ENCODE measurements around the gene IL32.
"Not testable (repeated sequence)": the region's sequence is repeated elsewhere in the genome, so short reads cannot be mapped to it uniquely, and the experiment has no call there.

The IL32 gene

DNA sequence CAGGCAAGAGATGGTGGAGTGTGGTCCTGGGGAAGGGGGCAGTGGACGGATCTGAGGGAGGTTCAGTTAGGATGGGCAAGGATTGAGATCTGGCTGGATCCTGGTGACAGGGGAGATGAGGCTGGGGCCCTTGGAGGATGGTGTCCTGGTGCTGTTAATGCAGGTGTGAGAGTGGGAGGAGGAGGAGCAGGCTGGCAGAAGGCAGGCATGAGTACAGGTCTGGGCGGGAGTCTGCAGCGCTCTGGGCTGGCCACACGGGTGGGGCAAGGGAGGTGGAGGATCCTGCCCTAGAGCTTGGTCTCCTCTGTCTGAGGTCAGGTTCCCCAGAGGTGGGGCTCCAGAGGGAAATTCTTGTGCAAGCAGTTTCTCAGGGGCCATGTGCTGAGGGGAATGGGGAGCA lies 6.7 kb downstream of the IL32 start:
- not testable (repeated sequence) for DNase-seq

DNA sequence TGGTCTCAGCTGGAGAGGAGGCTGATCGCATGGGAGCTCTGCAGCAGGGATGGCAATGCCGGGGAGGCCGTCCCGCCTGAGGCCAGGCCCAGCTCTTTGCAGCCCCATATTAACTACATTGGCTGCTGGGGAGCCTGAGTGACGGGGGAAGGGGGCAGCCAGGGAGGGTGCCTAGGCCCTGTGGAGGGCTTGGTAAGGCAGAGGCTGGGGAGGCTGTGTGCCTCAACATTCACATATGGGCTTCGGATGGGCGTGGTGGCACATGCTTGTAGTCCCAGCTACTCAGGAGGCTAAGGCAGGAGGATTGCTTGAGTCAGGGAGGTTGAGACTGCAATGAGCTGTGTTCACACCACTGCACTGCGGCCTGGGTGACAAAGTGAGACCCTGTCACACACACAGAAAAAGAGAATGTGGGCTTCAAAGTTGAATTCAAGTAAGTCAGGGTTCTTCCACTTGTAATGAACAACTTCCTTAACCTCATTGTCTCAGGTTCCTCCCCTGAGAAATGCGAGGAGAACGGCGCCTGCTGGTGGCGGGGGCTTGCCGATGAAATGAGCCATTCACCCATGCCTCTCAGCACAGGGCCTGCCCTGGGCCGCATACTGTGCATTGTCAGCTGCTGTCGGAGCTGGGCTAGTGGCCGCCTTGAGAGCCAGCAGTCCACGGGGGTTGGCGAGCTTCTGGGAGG lies 7.3 kb downstream of the IL32 start:
- not testable (repeated sequence) for DNase-seq

DNA sequence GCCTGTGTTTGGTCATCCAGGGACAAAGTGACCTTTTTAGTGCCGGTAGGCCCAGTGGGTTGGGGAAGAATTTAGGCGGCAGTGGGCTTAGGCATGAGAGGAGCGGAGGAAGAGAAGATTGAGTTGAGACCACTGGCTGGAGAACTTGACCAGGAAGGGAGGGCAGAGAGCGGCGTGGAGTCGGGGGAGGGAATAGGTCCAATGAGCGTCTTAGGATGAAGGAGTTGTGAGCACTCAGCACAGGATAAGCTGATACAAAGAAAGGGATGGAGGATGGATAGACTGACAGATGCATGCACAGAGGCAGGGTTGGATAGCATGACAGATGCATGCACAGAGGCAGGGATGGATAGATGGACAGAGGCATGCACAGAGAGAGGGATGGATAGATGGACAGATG lies 8.0 kb downstream of the IL32 start:
- DNase-seq, result no peak

DNA sequence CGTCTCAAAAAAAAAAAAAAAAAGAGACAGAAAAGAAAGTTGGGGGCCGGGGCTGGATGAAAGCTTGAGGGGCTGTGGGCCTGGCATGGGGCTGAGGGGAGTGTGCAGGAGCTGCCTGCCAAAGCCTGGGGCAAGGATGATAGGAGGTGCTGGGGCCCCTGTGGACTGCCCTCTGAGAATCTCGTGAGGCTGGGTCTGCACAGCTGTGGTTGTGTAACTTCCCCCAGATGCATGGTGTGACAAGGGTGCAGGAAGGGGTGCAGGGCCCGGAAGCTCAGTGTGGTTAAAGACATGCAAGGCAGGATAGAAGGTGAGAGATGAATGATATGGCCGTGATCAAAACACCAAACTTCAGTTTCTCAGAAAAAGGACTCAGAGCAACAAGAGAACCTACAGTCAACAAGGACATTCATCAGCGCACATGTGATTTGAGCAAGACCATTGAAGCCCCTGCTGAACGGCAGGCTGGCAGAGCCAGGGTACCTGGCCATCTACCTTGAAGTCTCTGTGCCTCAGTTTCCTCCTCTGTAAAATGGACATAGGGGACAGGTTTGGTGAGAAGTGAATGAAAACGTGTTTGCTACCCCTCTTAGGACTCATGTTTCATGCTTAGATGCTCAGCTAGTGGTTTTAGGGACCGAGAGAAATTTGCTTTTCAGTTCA lies 9.6 kb downstream of the IL32 start:
- DNase-seq, result no peak

DNA sequence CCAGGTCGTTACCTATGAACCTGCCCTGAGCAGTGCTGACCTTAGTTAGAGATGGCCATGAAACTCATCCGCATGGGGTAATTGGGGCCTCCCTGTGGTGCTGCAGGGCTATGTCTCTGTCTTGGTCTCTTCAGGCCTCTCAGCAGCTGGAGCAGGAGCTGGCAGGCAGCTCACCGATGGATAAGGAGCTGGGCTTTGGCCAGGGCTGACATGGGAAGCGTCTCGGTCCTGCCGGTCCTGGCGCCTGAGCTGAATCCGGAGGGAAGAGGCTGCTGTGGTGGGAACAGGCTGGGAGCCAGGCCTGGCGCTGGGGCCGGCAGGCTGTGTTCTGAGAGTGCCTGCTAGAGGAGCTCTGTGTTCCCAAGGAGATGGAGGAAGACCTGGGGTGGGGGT lies 10.1 kb downstream of the IL32 start:
- DNase-seq, result no peak

DNA sequence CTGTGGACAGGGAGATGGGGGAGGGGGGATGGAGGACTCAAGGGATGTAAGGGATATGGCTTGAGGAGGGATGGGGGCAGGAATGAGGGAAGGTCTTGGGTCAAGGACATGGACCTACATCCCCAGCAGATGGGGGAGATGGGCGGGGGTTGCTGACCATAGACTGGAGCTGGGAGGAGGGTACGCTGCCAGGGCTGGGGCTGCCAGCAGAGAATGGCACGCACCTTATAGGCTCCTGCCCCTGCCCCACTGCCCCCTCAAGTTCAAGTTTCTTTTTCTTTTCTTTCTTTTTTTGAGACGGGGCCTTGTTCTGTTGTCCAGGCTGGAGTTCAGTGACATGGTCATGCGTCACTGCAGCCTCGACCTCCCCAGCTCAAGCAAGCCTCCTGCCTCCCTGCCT lies 10.5 kb downstream of the IL32 start:
- DNase-seq, result not testable (repeated sequence)

DNA sequence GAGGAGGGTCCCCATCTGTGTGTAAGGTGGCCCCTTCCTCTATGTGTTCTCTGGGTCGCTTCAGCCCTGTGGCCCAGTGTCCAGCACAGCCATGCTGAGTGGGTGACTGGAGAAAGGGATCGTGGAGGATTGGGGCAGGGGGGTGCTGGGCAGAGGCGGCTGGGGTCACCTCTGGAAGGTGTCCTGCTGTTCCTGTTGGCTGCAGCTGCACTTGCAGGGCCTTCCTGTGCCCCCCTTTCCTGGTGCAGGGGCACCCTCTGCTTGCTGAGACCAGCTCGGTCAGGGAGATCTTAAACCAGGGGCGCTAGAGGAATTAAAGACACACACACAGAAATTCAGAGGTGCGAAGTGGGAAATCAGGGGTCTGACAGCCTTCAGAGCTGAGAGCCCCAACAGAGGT lies 11.1 kb downstream of the IL32 start:
- no peak for DNase-seq

DNA sequence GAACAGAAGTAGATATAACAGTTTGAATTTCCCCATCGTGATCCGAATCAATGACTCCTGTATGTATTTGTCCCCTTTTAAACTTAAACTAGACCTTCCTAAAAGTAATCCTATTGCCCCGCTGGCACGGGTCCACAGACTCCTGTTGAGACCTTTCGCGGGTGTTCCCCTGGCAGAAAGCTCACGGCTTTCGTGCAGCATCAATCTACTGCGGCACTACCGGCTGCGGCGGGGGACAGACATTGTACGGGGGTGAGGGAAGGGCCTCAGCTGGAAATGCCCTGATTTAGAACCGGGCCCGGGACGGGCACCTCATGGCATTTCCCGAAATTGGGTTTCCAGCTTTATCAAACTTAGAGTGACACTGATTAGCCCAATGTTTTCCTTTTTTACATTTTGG lies 14.6 kb downstream of the IL32 start:
- DNase-seq, result no peak

DNA sequence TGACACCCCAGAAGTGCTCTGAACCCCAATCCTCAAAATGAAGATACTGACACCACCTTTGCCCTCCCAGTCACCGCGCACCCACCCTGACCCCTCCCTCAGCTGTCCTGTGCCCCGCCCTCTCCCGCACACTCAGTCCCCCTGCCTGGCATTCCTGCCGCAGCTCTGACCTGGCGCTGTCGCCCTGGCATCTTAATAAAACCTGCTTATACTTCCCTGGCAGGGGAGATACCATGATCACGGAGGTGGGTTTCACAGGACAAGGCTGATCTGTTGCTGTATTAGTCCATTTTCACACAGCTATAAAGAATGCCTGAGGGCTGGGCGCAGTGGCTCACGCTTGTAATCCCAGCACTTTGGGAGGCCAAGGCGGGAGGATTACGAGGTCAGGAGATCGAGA lies 16.5 kb downstream of the IL32 start:
- not testable (repeated sequence) for DNase-seq

DNA sequence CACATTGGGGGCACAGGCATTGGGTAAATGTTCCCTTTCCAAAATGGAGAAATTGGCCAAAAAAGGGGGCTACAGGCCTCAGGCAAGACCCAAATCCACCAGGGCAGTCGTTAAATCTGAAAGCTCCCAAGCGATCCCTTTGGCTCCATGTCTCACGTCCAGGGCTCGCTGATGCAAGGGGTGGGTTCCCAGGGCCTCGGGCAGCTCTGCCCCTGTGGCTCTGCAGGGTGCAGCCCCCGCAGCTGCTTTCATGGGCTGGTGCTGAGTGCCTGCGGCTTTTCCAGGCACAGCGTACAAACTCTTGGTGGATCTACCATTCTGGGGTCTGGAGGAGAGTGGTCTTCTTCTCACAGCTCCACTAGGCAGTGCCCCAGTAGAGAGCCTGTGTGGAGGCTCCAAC lies 18.0 kb downstream of the IL32 start:
- DNase-seq, result not testable (repeated sequence)

DNA sequence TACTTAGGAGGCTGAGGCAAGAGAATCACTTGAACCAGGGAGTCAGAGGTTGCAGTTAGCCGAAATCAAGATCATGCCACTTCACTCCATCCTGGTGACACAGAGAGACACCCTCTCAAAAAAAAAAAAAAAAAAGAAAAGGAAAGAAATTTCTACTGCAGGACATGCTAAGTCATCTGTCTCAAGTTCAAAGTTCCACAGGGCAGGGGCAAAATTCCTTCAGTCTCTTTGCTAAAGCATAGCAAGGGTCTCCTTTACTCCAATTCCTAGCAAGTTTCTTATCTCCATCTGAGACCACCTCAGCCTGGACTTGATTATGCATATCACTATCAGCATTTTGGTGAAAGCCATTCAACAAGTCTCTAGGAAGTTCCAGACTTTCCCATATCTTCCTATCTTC lies 19.1 kb downstream of the IL32 start:
- DNase-seq, result no peak

DNA sequence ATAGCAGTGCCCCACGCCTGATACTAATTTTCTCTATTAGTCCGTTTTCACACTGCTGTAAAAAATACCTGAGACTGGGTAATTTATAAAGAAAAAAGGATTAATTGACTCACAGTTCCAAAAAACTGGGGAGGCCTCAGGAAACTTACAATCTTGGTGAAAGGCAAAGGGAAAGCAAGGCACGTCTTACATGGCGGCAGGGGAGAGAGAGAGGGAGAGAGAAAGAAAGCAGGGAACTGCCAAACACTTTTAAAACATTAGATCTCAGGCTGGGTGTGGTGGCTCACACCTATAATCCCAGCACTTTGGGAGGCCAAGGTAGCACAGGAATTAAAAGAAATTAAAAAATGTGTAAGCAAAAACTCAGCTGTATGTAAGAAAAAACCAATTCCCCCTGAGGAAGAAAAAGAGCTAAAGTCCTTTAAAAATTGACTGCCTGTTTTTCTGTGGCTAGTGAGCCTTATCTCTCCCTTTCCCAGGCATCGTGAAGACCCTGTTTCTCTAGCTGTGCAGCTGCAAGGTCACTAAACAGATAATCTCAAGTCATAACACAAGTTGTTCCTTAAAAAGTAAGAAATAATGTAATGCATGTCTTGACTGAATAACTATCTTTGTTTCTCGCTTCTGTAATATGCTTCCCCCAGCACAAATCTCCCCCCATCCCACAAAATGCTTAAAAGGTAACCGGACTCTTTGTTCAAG lies 19.7 kb downstream of the IL32 start:
- DNase-seq, result no peak

DNA sequence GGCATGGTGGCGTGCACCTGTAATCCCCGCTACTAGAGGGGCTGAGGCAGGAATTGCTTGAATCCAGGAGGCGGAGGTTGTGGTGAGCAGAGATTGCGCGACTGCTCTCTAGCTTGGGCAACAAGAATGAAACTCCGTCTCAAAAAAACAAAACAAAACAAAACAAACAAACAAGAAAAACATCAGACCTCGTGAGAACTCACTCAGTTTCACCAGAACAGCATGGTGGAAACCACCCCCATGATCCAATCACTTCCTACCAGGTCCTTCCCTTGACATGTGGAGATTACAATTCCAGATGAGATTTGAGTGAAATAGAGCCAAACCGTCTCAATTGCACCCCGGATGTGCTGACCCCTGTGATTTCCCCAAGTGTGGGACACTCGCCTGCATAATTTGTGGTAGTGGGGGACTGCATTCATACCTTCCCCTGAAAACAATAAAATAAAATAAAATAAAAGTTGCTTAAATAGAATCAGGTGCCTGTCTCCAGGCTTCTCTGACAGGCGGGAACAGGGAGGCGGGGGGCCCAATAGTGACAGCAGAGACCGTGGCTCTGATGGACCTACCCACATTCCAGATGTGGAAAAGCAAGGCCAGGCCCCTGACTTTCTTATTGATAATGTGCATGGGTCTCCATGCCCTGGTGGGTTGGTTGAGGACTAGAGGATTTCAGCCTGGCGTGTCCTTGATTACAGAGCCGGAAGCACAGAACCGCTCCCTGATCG lies 20.6 kb downstream of the IL32 start:
- no peak for DNase-seq

DNA sequence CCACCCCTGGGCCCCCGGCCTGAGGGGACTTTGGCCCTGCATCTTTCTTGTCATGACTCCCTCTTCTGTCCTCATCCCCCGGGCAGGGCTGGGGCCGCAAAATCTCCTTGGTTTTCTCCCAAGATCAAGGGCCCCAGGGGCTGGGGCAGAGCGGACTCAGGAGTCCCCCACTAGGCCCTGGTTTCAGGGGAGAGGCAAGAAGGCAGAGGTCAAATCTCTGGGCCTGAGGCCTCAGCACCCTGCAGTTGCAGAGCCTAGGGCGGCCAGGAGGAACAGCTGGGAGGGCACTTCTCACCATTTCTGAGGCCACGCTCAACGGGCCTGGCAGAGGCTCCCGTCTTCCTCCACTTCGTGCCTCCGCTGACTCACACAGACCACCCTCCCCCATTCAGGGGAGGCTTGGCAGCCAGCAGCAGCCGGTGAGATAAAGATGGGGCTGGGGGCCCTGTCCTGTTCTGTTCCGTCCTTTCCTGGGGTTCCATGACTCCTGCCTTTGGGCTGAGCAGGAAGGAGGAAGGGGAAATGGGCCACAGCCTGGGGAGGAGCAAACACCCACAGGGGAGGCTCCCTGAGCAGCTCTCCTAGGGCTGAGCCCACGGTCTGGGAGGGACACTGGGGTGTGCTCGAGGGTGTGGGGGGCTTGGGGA lies 21.3 kb downstream of the IL32 start:
- DNase-seq, result no peak

DNA sequence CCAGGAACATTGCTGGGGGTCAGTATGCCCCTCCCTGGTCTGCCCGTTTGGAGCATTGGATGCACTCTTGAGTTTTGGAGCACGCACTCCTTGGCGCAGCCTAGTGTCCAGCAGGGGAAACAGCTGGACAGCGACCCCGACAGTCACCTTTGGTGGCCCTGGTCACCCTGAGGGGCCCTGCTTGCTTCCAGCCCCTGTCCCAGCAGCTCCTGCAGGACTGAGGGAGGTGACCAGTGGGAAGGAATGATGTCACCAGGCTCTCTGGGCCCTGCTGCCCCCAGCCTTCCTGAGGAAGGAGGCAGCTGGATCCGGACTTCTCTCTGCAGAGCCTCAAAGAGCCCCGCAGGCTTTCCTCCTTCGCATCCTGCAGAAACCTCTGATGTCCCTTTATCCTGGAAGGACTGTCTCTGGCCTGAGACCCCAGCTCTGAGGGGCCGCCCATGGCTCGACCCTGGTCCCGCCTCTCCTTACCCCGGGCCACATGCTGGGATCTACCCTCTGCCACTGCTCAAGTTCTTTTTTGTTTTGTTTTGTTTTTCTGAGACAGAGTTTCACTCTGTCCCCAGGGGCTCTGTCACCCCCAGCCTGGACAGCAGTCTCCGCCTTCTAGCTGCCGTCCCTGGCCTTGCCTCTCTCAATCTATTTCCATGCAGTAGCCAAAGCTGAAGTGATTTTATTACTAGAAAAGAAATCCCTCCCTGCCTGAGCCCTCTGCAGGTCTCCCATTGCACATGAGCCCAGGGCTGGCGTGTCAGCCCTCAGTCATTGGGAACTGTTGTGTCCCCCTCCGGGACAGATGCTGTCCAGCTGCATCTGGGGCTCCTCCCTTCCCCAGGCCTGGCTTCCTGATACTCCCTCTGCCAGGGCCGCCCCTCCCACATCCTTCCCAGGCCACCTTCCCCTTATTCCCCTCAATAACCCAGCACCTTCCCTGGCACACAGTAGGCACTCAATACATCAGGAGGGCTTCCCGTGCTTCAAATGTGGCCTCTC lies 22.1 kb downstream of the IL32 start:
- DNase-seq, result no peak

DNA sequence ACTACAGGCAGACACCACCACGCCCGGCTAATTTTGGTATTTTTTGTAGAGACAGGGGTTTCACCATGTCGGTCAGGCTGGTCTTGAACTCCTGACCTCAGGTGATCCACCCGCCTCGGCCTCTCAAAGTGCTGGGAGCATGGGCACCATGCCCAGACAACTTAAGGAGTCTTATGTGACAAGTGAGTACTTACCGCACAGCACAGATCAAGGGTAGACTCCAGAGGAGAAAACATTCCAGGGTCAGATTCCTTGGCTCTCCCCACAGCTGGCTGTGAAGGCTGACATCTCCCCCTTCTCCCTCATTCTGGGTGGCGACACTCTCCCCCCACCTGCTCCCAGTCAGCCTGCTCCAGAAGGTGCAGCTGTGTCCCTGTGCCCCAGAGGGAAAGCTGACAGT lies 23.0 kb downstream of the IL32 start:
- DNase-seq, result no peak

DNA sequence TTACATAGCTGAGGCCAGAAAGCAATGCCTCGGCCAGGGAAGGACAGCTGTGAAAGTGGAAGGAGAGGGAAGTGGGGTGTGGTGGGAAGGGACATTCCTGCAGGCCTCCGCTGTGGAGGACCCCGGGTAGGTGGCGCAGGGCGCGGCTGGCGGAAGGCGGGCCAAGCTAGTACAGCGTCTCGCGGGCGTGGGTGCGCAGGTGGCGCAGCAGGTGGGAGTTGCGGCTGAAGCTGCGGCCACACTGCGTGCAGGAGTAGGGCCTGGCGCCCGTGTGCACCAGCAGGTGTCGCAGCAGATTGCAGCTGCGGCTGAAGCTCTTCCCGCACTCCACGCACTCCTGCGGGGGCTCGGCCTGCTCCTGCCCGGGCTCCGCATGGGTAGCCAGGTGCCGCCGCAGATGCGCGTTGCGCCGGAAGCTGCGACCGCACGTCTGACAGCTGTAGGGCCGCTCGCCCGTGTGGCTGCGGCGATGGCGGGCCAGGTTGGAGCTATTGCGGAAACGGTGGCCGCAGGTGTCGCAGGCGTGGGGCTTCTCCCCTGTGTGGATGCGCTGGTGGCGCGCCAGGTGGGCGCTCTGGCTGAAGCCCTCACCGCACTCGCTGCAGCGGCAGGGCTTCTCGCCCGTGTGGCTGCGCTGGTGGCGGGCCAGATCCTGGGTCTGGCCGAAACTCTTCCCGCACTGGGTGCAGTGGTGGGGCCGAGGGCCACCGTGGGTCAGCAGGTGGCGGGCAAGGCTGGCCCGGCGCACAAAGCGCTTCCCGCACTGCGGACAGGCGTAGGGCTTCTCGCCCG lies 23.7 kb downstream of the IL32 start:
- DNase-seq, result no peak

DNA sequence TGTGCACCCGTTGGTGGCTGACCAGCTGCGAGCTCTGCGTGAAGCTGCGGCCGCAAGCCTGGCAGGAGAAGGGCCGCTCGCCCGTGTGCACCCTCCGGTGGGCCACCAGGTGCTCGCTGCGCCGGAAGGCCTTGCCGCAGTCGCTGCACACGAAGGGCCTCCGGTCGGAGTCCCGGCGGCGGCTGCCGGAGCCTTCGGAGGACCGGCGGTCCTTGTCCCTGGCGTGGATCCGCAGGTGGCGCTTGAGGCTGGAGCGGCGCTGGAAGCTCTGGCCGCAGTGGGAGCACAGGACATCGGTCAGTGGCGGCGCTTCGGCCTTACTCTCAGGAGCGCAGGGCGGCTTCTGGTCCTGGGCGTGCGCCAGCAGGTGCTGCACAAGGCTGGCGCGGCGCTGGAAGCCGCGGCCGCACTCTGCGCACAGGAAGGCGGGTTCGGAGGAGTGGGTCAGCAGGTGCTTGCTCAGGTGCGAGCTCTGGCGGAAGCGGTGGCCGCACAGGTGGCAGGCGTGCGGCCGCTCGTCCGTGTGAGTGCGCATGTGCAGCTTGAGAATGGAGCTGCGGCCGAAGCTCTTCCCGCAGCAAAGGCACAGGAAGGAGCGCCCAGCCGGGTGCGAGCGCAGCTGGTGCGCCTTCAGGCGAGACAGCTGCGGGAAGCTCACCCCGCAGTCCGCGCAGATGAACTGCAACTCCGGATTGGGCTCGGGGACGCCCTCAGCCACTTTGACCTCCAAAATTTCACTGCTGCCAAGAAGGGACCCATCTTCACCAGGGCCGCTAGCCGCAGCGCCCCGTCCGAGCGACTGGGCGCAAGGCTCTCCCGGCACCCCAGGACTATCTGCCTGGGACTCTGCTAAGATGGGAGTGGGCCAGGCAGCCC lies 24.5 kb downstream of the IL32 start:
- DNase-seq, result no peak

DNA sequence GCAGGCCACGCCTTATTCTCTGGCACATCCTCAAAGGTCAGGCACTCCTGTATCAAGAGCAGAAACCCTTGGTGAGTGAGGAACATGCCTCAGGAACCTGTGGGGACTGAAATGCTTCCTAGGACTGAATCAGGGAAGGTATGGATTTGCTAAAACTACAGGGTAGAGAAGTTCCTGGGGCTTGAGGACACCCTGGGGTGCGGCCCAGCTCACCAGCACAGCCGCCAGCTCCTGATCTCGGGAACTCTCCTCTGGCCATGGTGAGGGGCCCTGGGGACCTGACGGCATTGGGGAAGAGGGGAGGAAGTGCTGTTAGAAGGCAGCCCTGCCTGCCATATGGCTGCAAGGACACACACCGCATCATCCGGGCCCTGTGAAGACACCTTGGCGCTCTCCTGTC lies 26.1 kb downstream of the IL32 start:
- DNase-seq, result no peak

DNA sequence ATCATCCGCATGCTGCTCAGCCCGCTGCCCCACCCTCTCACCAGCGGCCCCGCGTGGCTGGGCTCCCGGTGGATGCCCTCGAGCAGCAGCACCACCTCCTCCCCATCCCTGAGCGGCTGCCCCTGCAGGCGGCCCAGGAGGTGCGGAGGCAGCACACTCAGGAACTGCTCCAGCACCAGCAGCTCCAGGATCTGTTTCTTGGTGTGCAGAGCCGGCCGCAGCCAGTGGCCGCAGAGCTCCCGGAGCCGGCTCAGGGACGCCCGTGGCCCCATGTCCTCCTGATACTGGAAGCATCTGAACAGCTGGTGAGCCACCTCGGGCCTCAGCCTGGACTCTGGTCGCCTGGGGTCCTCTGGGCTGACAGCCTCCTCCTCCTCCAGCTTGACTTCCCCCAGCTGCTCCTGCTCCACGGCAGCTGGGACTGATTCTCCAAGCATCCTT lies 27.1 kb downstream of the IL32 start:
- no peak for DNase-seq

Data from NCI-H187 (cell line).